ENCODE measurements around the gene SLC7A10. TPM values are rescaled to one million over a fixed set of nuclear protein-coding genes. Genes with fewer than 3 reads are reported as not detected.

Gene SLC7A10
- total RNA-seq, 1 donor from 2014 or later = not detected

- H3K27ac ChIP-seq (replicated peaks) = no peak overlapping the region
- H3K4me3 ChIP-seq = no peak overlapping the region
- H3K9me3 ChIP-seq (replicated peaks) = peaks cover 16% of the 10 kb centered on the region
- H3K27me3 ChIP-seq (ENCODE audit: low read depth) = peaks cover 90% of the 10 kb centered on the region
- H3K4me1 ChIP-seq = no peaks in the 10 kb centered on the region
- DNase-seq = no peak
- H3K36me3 ChIP-seq = no peaks in the 10 kb centered on the region
- intact Hi-C loops (cut with micrococcal nuclease) = no loop called here
- TF ChIP-seq CTCF (IDR thresholded peaks at IDR 0.05; ENCODE audit: borderline replicate concordance) = no peak
These were observed 7.6 kb upstream of the SLC7A10 start for GRCh38 chr19:33233056-33233873.

GRCh38 chr19:33232656-33233055 is 7.0 kb upstream of the SLC7A10 start:
- peaks cover under 1% of the 10 kb centered on the region for H3K36me3 ChIP-seq
- H3K4me1 ChIP-seq = no peaks in the 10 kb centered on the region
- intact Hi-C loops (cut with micrococcal nuclease) = no loop called here
- no peak for DNase-seq
- H3K4me3 ChIP-seq = no peak overlapping the region
- TF ChIP-seq CTCF (IDR thresholded peaks at IDR 0.05; ENCODE audit: borderline replicate concordance) = no peak
- no peak overlapping the region for H3K27ac ChIP-seq (replicated peaks)
- peaks cover 96% of the 10 kb centered on the region for H3K27me3 ChIP-seq (ENCODE audit: low read depth)
- H3K9me3 ChIP-seq (replicated peaks) = peaks cover 22% of the 10 kb centered on the region

- Histone ChIP-seq H3K4me3 (no peak overlapping the region), H3K9me3 (replicated peaks) (peaks cover 30% of the 10 kb centered on the region), H3K27me3 (ENCODE audit: low read depth) (peaks cover 99% of the 10 kb centered on the region), H3K4me1 (peaks cover 5% of the 10 kb centered on the region), H3K27ac (replicated peaks) (no peak overlapping the region), H3K36me3 (peaks cover 5% of the 10 kb centered on the region)
- intact Hi-C loops (cut with micrococcal nuclease) = no loop called here
- DNase-seq = no peak
- TF ChIP-seq CTCF (IDR thresholded peaks at IDR 0.05; ENCODE audit: borderline replicate concordance) = no peak
These were observed 5.9 kb upstream of the SLC7A10 start for GRCh38 chr19:33231511-33231910.

- peaks cover 5% of the 10 kb centered on the region for H3K36me3 ChIP-seq
- H3K27me3 ChIP-seq (ENCODE audit: low read depth) = peaks cover 100% of the 10 kb centered on the region
- DNase-seq = no peak
- no peak overlapping the region for H3K27ac ChIP-seq (replicated peaks)
- H3K9me3 ChIP-seq (replicated peaks) = peaks cover 30% of the 10 kb centered on the region
- no peak for TF ChIP-seq CTCF (IDR thresholded peaks at IDR 0.05; ENCODE audit: borderline replicate concordance)
- H3K4me1 ChIP-seq = peaks cover 14% of the 10 kb centered on the region
- no peak overlapping the region for H3K4me3 ChIP-seq
- intact Hi-C loops (cut with micrococcal nuclease) = no loop called here
These were observed 4.3 kb upstream of the SLC7A10 start for GRCh38 chr19:33229962-33230361.

- H3K4me1 ChIP-seq = peaks cover 14% of the 10 kb centered on the region
- DNase-seq = no peak
- H3K27ac ChIP-seq (replicated peaks) = no peak overlapping the region
- peaks cover 100% of the 10 kb centered on the region for H3K27me3 ChIP-seq (ENCODE audit: low read depth)
- H3K36me3 ChIP-seq = peaks cover 5% of the 10 kb centered on the region
- H3K9me3 ChIP-seq (replicated peaks) = peaks cover 30% of the 10 kb centered on the region
- intact Hi-C loops (cut with micrococcal nuclease) = no loop called here
- TF ChIP-seq CTCF (IDR thresholded peaks at IDR 0.05; ENCODE audit: borderline replicate concordance) = no peak
- no peak overlapping the region for H3K4me3 ChIP-seq
These were observed 2.4 kb upstream of the SLC7A10 start for GRCh38 chr19:33227870-33228599.
